Liver (tissue), 9 donors: ENCODE results near the gene EPC1. TPM values are rescaled to one million over a fixed set of nuclear protein-coding genes. Genes with fewer than 3 reads are reported as not detected.

Source experiments
- DNase-seq: peaks from one replicate; pipeline ENCODE4 v3.0.0-alpha.2; 2017; ENCODE audit warnings: low spot score
- H3K27ac ChIP-seq, 2 donors: one replicate each; pipeline ENCODE4 v1.7.0; 2013; ENCODE audit warnings: inconsistent platforms in 2 of 2, low read length in 2 of 2, control low read depth in 1 of 2, low read depth in 1 of 2, mild to moderate bottlenecking in 1 of 2
- H3K27me3 ChIP-seq, 4 donors: one replicate each; pipeline versions ENCODE4 v1.6.1 to v1.7.0; 2013; ENCODE audit warnings: low read length in 3 of 4, inconsistent platforms in 1 of 4, mild to moderate bottlenecking in 1 of 4, moderate library complexity in 1 of 4; ENCODE audit not compliant: control insufficient read depth in 4 of 4, insufficient read depth in 4 of 4
- H3K36me3 ChIP-seq, 4 donors: one replicate each; pipeline versions ENCODE4 v1.6.1 to v1.7.0; 2013; ENCODE audit warnings: low read length in 3 of 4, mild to moderate bottlenecking in 3 of 4, low read depth in 1 of 4, moderate library complexity in 1 of 4; ENCODE audit not compliant: control insufficient read depth in 4 of 4, insufficient read depth in 3 of 4
- H3K4me1 ChIP-seq, 4 donors: one replicate each; pipeline versions ENCODE4 v1.6.1 to v1.7.0; 2013; ENCODE audit warnings: low read length in 3 of 4, mild to moderate bottlenecking in 3 of 4, moderate library complexity in 1 of 4; ENCODE audit not compliant: control insufficient read depth in 4 of 4, insufficient read depth in 4 of 4
- H3K4me3 ChIP-seq, 3 donors: one replicate each; pipeline versions ENCODE4 v1.6.1 to v1.7.0; 2013; ENCODE audit warnings: low read length in 3 of 3, control low read depth in 1 of 3, low read depth in 1 of 3, mild to moderate bottlenecking in 1 of 3
- H3K9ac ChIP-seq, 2 donors: one replicate each; pipeline ENCODE4 v1.7.0; 2013; ENCODE audit warnings: low read length in 2 of 2, mild to moderate bottlenecking in 2 of 2, moderate library complexity in 2 of 2, control low read depth in 1 of 2, low read depth in 1 of 2
- H3K9me3 ChIP-seq, 4 donors: one replicate each; pipeline versions ENCODE4 v1.6.1 to v1.7.0; 2013; ENCODE audit warnings: low read length in 3 of 4; ENCODE audit not compliant: control insufficient read depth in 4 of 4
- EGR1 ChIP-seq, 2 donors: IDR thresholded peaks; 2 replicates each; pipeline ENCODE4 v1.6.1; 2016 to 2018; ENCODE audit warnings: antibody characterized with exemption in 2 of 2, low read depth in 2 of 2
- FOXA1 ChIP-seq: IDR thresholded peaks from 2 replicates; pipeline ENCODE4 v1.6.1; 2016; ENCODE audit warnings: antibody characterized with exemption
- FOXA2 ChIP-seq: IDR thresholded peaks from 2 replicates; pipeline ENCODE4 v1.6.1; 2016; ENCODE audit warnings: antibody characterized with exemption
- GABPA ChIP-seq, 2 donors: IDR thresholded peaks in 1 of 2; conservative IDR thresholded peaks in 1 of 2; 2 replicates each; pipeline ENCODE4 v1.6.1; 2016; ENCODE audit warnings: antibody characterized with exemption in 2 of 2, mild to moderate bottlenecking in 1 of 2, moderate library complexity in 1 of 2
- HNF4G ChIP-seq: IDR thresholded peaks from 2 replicates; pipeline ENCODE4 v1.6.1; 2016; ENCODE audit warnings: antibody characterized with exemption
- JUND ChIP-seq, 2 donors: IDR thresholded peaks; 2 replicates each; pipeline ENCODE4 v1.6.1; 2016; ENCODE audit warnings: antibody characterized with exemption in 2 of 2
- NR2F2 ChIP-seq: IDR thresholded peaks from 2 replicates; pipeline ENCODE4 v1.6.1; 2016; ENCODE audit warnings: antibody characterized with exemption
- RAD21 ChIP-seq, 2 donors: IDR thresholded peaks; 2 replicates each; pipeline ENCODE4 v1.6.1; 2016; ENCODE audit warnings: antibody characterized with exemption in 2 of 2, mild to moderate bottlenecking in 2 of 2
- RXRA ChIP-seq, 2 donors: IDR thresholded peaks; 2 replicates each; pipeline ENCODE4 v1.6.1; 2017 to 2018; ENCODE audit warnings: antibody characterized with exemption in 2 of 2, mild to moderate bottlenecking in 1 of 2
- SP1 ChIP-seq: IDR thresholded peaks from 2 replicates; pipeline ENCODE4 v1.6.1; 2018; ENCODE audit warnings: antibody characterized with exemption, mild to moderate bottlenecking
- TAF1 ChIP-seq: conservative IDR thresholded peaks from 2 replicates; pipeline ENCODE4 v1.6.1; 2016; ENCODE audit warnings: antibody characterized with exemption, mild to moderate bottlenecking
- YY1 ChIP-seq: IDR thresholded peaks from 2 replicates; pipeline ENCODE4 v1.6.1; 2016; ENCODE audit warnings: antibody characterized with exemption, mild to moderate bottlenecking
- WGBS: extraction: QIAGEN DNeasy Blood & Tissue Kit; methylation state at CpG from one replicate; pipeline ENCODE4 v1.1.7; 2013; 5-methylcytosine and 5-hydroxymethylcytosine counted together
- polyA plus RNA-seq, 2 donors: library from polyadenylated mRNA; stranded (reverse) in 1 of 2; unstranded in 1 of 2; fragments of 200-250 nt in 1 of 2; fragments of >200 nt in 1 of 2; fragmentation: Nextera tagmentation in 1 of 2; extraction: Ambion mirVana in 1 of 2; gene quantifications; one replicate each; pipeline versions ENCODE4 v1.2.1 to v1.2.3, GENCODE V29; 2013 to 2015
- total RNA-seq, 2 donors: library from RNA; depleted of rRNA; stranded (reverse); fragments of >200 nt; gene quantifications; one replicate each; pipeline ENCODE4 v1.2.3, GENCODE V29; 2014
- TF ChIP-seq, protein P1 (sequence below): IDR thresholded peaks from 2 replicates; pipeline ENCODE4 v1.6.1; 2016; ENCODE audit warnings: antibody characterized with exemption
- TF ChIP-seq, protein P2 (sequence below): IDR thresholded peaks from 2 replicates; pipeline ENCODE4 v1.6.1; 2016; ENCODE audit warnings: antibody characterized with exemption
- TF ChIP-seq, protein P3 (sequence below): fragments of 150-350 bp; IDR thresholded peaks from 2 replicates; pipeline ENCODE4 v1.5.1; 2017; ENCODE audit warnings: improper control_type of control experiment, low read depth, low read length; ENCODE audit not compliant: missing input control
- TF ChIP-seq, protein P4 (sequence below): IDR thresholded peaks from 2 replicates; pipeline ENCODE4 v1.6.1; 2016; ENCODE audit warnings: antibody characterized with exemption, mild to moderate bottlenecking
- donor health status: healthy.
- donor health status: healthy.
- donor health status: healthy.
- donor health status: healthy.
- donor health status: healthy.

The EPC1 gene
- total and polyA plus RNA-seq, 4 donors = 5.6 to 30.9 (median 16.0) TPM

DNA sequence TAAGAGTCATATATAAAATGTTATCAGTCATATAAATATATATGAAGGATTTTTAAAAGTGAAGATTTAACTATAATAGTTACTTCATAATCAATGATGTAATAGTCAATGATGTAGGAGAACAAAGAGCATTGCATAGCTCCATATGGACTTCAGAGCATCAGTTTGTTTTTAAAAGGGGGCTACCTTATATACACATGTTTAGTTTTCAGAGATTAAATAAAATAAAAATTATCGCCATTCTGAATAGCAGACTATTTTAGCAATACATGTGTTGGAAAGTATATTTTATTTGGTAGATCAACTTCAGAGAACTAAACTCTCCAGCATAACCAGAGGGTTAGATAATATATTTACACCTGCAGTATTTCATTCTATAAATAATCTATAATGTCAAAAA, 29.1 kb upstream of the EPC1 start:
- no peak for DNase-seq
- H3K36me3 ChIP-seq = no peaks in the 10 kb centered on the region
- H3K27ac ChIP-seq = no peak overlapping the region
- no peak for TF ChIP-seq HNF4G
- TF ChIP-seq, protein P1, sequence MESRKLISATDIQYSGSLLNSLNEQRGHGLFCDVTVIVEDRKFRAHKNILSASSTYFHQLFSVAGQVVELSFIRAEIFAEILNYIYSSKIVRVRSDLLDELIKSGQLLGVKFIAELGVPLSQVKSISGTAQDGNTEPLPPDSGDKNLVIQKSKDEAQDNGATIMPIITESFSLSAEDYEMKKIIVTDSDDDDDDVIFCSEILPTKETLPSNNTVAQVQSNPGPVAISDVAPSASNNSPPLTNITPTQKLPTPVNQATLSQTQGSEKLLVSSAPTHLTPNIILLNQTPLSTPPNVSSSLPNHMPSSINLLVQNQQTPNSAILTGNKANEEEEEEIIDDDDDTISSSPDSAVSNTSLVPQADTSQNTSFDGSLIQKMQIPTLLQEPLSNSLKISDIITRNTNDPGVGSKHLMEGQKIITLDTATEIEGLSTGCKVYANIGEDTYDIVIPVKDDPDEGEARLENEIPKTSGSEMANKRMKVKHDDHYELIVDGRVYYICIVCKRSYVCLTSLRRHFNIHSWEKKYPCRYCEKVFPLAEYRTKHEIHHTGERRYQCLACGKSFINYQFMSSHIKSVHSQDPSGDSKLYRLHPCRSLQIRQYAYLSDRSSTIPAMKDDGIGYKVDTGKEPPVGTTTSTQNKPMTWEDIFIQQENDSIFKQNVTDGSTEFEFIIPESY = no peak
- TF ChIP-seq YY1 = no peak
- no peak for TF ChIP-seq GABPA (IDR thresholded peaks at IDR 0.05 in 1 of 2, conservative IDR thresholded peaks at IDR 0.05 in 1 of 2)
- TF ChIP-seq EGR1 (IDR thresholded peaks at IDR 0.05; ENCODE audit: low read depth in 2 of 2) = no peak
- TF ChIP-seq, protein P2, sequence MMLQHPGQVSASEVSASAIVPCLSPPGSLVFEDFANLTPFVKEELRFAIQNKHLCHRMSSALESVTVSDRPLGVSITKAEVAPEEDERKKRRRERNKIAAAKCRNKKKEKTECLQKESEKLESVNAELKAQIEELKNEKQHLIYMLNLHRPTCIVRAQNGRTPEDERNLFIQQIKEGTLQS = no peak
- TF ChIP-seq RAD21 (IDR thresholded peaks at IDR 0.05) = no peak
- TF ChIP-seq SP1 = no peak
- TF ChIP-seq, protein P3, sequence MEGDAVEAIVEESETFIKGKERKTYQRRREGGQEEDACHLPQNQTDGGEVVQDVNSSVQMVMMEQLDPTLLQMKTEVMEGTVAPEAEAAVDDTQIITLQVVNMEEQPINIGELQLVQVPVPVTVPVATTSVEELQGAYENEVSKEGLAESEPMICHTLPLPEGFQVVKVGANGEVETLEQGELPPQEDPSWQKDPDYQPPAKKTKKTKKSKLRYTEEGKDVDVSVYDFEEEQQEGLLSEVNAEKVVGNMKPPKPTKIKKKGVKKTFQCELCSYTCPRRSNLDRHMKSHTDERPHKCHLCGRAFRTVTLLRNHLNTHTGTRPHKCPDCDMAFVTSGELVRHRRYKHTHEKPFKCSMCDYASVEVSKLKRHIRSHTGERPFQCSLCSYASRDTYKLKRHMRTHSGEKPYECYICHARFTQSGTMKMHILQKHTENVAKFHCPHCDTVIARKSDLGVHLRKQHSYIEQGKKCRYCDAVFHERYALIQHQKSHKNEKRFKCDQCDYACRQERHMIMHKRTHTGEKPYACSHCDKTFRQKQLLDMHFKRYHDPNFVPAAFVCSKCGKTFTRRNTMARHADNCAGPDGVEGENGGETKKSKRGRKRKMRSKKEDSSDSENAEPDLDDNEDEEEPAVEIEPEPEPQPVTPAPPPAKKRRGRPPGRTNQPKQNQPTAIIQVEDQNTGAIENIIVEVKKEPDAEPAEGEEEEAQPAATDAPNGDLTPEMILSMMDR = no peak
- TF ChIP-seq, protein P4, sequence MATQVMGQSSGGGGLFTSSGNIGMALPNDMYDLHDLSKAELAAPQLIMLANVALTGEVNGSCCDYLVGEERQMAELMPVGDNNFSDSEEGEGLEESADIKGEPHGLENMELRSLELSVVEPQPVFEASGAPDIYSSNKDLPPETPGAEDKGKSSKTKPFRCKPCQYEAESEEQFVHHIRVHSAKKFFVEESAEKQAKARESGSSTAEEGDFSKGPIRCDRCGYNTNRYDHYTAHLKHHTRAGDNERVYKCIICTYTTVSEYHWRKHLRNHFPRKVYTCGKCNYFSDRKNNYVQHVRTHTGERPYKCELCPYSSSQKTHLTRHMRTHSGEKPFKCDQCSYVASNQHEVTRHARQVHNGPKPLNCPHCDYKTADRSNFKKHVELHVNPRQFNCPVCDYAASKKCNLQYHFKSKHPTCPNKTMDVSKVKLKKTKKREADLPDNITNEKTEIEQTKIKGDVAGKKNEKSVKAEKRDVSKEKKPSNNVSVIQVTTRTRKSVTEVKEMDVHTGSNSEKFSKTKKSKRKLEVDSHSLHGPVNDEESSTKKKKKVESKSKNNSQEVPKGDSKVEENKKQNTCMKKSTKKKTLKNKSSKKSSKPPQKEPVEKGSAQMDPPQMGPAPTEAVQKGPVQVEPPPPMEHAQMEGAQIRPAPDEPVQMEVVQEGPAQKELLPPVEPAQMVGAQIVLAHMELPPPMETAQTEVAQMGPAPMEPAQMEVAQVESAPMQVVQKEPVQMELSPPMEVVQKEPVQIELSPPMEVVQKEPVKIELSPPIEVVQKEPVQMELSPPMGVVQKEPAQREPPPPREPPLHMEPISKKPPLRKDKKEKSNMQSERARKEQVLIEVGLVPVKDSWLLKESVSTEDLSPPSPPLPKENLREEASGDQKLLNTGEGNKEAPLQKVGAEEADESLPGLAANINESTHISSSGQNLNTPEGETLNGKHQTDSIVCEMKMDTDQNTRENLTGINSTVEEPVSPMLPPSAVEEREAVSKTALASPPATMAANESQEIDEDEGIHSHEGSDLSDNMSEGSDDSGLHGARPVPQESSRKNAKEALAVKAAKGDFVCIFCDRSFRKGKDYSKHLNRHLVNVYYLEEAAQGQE = no peak
- no peak for TF ChIP-seq FOXA2
- no peak for TF ChIP-seq JUND (IDR thresholded peaks at IDR 0.05)
- no peak for TF ChIP-seq NR2F2
- TF ChIP-seq FOXA1 = no peak
- no peak for TF ChIP-seq RXRA (IDR thresholded peaks at IDR 0.05)
- no peaks in the 10 kb centered on the region for H3K27me3 ChIP-seq
- no peak overlapping the region for H3K4me3 ChIP-seq
- H3K9me3 ChIP-seq = no peaks in the 10 kb centered on the region
- WGBS = 67% methylated on average over 1 of the region's 1 CpG
- H3K4me1 ChIP-seq = peaks cover 4 to 17% (median 5%) of the 10 kb centered on the region in 4 donors
- H3K9ac ChIP-seq = no peak overlapping the region

DNA sequence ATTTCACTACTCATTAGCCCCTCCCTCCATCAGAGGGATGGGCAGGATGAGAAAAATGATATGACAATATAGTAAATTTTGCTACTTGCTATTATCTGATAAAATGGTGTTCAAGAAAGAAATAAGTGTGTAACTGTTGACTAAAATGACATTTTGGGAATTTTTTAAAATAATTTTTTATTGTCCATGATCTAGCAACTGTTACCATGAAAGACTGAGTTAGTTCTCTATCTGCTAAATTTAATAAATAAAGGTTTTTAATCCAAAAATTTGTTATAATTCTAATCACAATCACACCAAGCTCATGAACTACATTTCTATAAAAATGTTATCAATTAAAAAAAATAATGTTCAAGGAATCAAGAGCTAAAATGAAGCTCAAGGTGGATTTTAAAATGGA, 28.7 kb upstream of the EPC1 start:
- no peak overlapping the region for H3K27ac ChIP-seq
- H3K27me3 ChIP-seq = no peaks in the 10 kb centered on the region
- H3K9me3 ChIP-seq = no peaks in the 10 kb centered on the region
- H3K4me1 ChIP-seq = peaks cover 4 to 17% (median 5%) of the 10 kb centered on the region in 4 donors
- no peak for DNase-seq
- TF ChIP-seq NR2F2 = no peak
- TF ChIP-seq, protein P3 = no peak
- no peak for TF ChIP-seq YY1
- no peak for TF ChIP-seq TAF1
- no peak for TF ChIP-seq RXRA (IDR thresholded peaks at IDR 0.05)
- no peak for TF ChIP-seq FOXA1
- H3K36me3 ChIP-seq = no peaks in the 10 kb centered on the region
- no peak overlapping the region for H3K4me3 ChIP-seq
- no peak overlapping the region for H3K9ac ChIP-seq
